ENCODE data around the gene FGF9. TPM values are rescaled to one million over a fixed set of nuclear protein-coding genes. Genes with fewer than 3 reads are reported as not detected.

The FGF9 gene
- 0.14 and 0.22 TPM in 2 replicates for total RNA-seq

GRCh38 chr13:21670883-21671619 lies at the start of gene FGF9:
Gene FGF9, plus strand, starts transcription at chr13:21671073. Its CDS starts 840 bp downstream, at chr13:21671913.

Other genes starting within 250 kb of the FGF9 start
- 60.2 and 150 TPM in 2 replicates for gene ZDHHC20, start 211.8 kb upstream of the FGF9 start, total RNA-seq
- gene MICU2, start 66.9 kb upstream of the FGF9 start, total RNA-seq: 49.9 and 58.8 TPM in 2 replicates